ENCODE data around the gene DIPK2B. TPM values are rescaled to one million over a fixed set of nuclear protein-coding genes. Genes with fewer than 3 reads are reported as not detected.

Gene DIPK2B
- total and polyA plus RNA-seq, 2 of the 4 experiments (the other 2 are of a cell fraction) = not detected

DNA sequence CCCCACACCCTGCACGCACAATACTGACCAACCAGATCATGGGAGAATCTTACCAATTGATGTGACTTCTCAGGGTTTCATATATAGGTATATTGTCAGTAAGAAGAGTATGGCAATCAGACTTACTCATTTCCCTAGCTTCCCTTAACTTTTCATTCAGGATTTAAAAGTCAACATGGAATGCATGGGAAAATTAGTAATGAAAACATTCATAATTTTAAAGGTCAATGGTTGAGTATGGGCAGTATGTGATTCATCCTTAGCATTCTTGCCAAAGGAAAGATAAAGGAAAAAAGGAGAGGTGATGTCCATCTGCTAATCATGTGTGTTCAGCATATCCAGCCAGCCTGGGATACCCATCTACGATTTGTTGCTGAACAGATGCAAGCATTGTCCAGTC is 4.0 kb downstream of the DIPK2B start:
- no peak overlapping the region for H3K9ac ChIP-seq (ENCODE audit: low read depth, low read length)
- no peak overlapping the region for H3K27ac ChIP-seq (ENCODE audit: insufficient read depth, low read length)
- H3K56ac ChIP-seq (ENCODE audit: extremely low read depth, insufficient read depth, low read length) = no peak overlapping the region
- H3K18ac ChIP-seq (ENCODE audit: low read depth, low read length) = no peak overlapping the region
- CTCF ChIA-PET = no interaction called here
- no peak overlapping the region for H2AK9ac ChIP-seq (replicated peaks; ENCODE audit: low read depth, low read length, poor library complexity)
- no peak overlapping the region for H3K14ac ChIP-seq (replicated peaks; ENCODE audit: low read depth, low read length)
- no peak overlapping the region for H2BK5ac ChIP-seq (ENCODE audit: low read depth, low read length, poor library complexity, severe bottlenecking)
- no peak overlapping the region for H4K8ac ChIP-seq (ENCODE audit: low read depth in 2 of 2, low read length in 2 of 2)
- no peak overlapping the region for H4K91ac ChIP-seq (ENCODE audit: insufficient read depth, low read depth, low read length)
- intact Hi-C loops (cut with micrococcal nuclease) = no loop called here
- no peaks in the 10 kb centered on the region for H3K79me1 ChIP-seq (ENCODE audit: low read depth in 1 of 2, low read length in 2 of 2)
- H2BK20ac ChIP-seq (ENCODE audit: low read depth, low read length) = no peak overlapping the region
- no peak overlapping the region for H3K23ac ChIP-seq (ENCODE audit: low read depth, low read length)
- H3K4me3 ChIP-seq (ENCODE audit: insufficient read depth, low read depth, low read length) = no peak overlapping the region
- H2AFZ ChIP-seq (replicated peaks; ENCODE audit: low read length, poor library complexity) = no peak overlapping the region
- ATAC-seq (ENCODE audit: low read depth) = no peak; the same call in 1 of the 2 replicates
- H3K4me1 ChIP-seq (ENCODE audit: control insufficient read depth, insufficient read depth, low read length) = no peaks in the 10 kb centered on the region
- no peaks in the 10 kb centered on the region for H3K36me3 ChIP-seq (ENCODE audit: control insufficient read depth, insufficient read depth, low read length)
- POLR2A ChIA-PET (ENCODE audit: unreplicated experiment) = no interaction called here
- H2AK5ac ChIP-seq (ENCODE audit: low read depth, low read length) = no peak overlapping the region
- DNase-seq = peak; percentile 61
- H4K5ac ChIP-seq (ENCODE audit: low read depth, low read length) = no peak overlapping the region
- H2BK120ac ChIP-seq (ENCODE audit: low read depth, low read length) = no peak overlapping the region
- no peak overlapping the region for H3K4ac ChIP-seq (ENCODE audit: low read depth, low read length)
- in situ Hi-C loops (cut with MboI; ENCODE audit: low sequenced_read_pairs) = loop anchor here (25.0 kb wide), 1 partner anchor 1234 kb away; the partner anchor contains the start of gene NDP
- no TSS peak for BruUV-seq (replicated peaks)
- H3K4me2 ChIP-seq (ENCODE audit: low read depth, low read length) = no peak overlapping the region
- no peaks in the 10 kb centered on the region for H4K20me1 ChIP-seq (ENCODE audit: insufficient read depth, low read length)
- H3K27me3 ChIP-seq (ENCODE audit: control insufficient read depth, insufficient read depth, low read length) = peaks cover 24% of the 10 kb centered on the region
- 50% methylated on average over 1 of the region's 2 CpGs; no CpG with 5 or more reads in 1 of the 2 experiments for WGBS, 2 experiments (ENCODE audit: extremely low coverage in 2 of 2, insufficient read length in 1 of 2)
- H3K9me3 ChIP-seq (ENCODE audit: control insufficient read depth, insufficient read depth, low read length) = no peaks in the 10 kb centered on the region
- dilution Hi-C loops (cut with HindIII; ENCODE audit: low sequenced_read_pairs, unreplicated experiment) = no loop called here
- H2BK15ac ChIP-seq (ENCODE audit: low read depth, low read length) = no peak overlapping the region
- TF ChIP-seq MAZ (IDR thresholded peaks at IDR 0.05; ENCODE audit: borderline replicate concordance, low read depth, low read length) = no peak
- no peak for TF ChIP-seq RCOR1 (IDR thresholded peaks at IDR 0.05; ENCODE audit: insufficient replicate concordance, low read length)
- no peak for TF ChIP-seq CEBPB (IDR thresholded peaks at IDR 0.05; ENCODE audit: low read depth, low read length)
- TF ChIP-seq CHD1 (IDR thresholded peaks at IDR 0.05; ENCODE audit: low read depth, low read length) = no peak
- TF ChIP-seq SMC3 (IDR thresholded peaks at IDR 0.05; ENCODE audit: low read depth, low read length) = no peak
- no peak for TF ChIP-seq RFX5 (IDR thresholded peaks at IDR 0.05; ENCODE audit: low read depth, low read length)
- TF ChIP-seq, protein P1, sequence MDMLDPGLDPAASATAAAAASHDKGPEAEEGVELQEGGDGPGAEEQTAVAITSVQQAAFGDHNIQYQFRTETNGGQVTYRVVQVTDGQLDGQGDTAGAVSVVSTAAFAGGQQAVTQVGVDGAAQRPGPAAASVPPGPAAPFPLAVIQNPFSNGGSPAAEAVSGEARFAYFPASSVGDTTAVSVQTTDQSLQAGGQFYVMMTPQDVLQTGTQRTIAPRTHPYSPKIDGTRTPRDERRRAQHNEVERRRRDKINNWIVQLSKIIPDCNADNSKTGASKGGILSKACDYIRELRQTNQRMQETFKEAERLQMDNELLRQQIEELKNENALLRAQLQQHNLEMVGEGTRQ (IDR thresholded peaks at IDR 0.05; ENCODE audit: low read depth, low read length) = no peak
- TF ChIP-seq MXI1 (IDR thresholded peaks at IDR 0.05; ENCODE audit: borderline replicate concordance, low read depth, low read length) = no peak
- TF ChIP-seq, protein P2, sequence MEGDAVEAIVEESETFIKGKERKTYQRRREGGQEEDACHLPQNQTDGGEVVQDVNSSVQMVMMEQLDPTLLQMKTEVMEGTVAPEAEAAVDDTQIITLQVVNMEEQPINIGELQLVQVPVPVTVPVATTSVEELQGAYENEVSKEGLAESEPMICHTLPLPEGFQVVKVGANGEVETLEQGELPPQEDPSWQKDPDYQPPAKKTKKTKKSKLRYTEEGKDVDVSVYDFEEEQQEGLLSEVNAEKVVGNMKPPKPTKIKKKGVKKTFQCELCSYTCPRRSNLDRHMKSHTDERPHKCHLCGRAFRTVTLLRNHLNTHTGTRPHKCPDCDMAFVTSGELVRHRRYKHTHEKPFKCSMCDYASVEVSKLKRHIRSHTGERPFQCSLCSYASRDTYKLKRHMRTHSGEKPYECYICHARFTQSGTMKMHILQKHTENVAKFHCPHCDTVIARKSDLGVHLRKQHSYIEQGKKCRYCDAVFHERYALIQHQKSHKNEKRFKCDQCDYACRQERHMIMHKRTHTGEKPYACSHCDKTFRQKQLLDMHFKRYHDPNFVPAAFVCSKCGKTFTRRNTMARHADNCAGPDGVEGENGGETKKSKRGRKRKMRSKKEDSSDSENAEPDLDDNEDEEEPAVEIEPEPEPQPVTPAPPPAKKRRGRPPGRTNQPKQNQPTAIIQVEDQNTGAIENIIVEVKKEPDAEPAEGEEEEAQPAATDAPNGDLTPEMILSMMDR (conservative IDR thresholded peaks at IDR 0.05; ENCODE audit: low read depth, low read length) = no peak
- no peak for TF ChIP-seq POLR2A (IDR thresholded peaks at IDR 0.05; ENCODE audit: low read depth, low read length)
- TF ChIP-seq BHLHE40 (IDR thresholded peaks at IDR 0.05; ENCODE audit: low read depth, low read length) = no peak
- TF ChIP-seq RAD21 (IDR thresholded peaks at IDR 0.05; ENCODE audit: low read length) = no peak
- no peaks in the 10 kb centered on the region for H3K9me1 ChIP-seq (ENCODE audit: insufficient read depth, low read length)

Measured in IMR-90 (cell line).